HepG2 (cell line): ENCODE data around the gene MPP3. TPM values are rescaled to one million over a fixed set of nuclear protein-coding genes. Genes with fewer than 3 reads are reported as not detected.

Experiments
- DZIP1 ChIP-seq: sonication (generic); formaldehyde crosslinking; IDR thresholded peaks from 2 replicates; pipeline ENCODE4 v1.5.0; 2020; ENCODE audit warnings: mild to moderate bottlenecking, missing genetic modification reagents
- FOXK2 ChIP-seq: fragments of 450-650 bp; IDR thresholded peaks from 2 replicates; pipeline ENCODE4 v1.6.1; 2016
- FOXP4 ChIP-seq: sonication (generic); formaldehyde crosslinking; IDR thresholded peaks from 2 replicates; pipeline ENCODE4 v1.4.0; 2020; ENCODE audit warnings: missing genetic modification reagents
- HDAC1 ChIP-seq: sonication (generic); formaldehyde crosslinking; IDR thresholded peaks from 2 replicates; pipeline ENCODE4 v1.5.1; 2020; ENCODE audit warnings: mild to moderate bottlenecking, missing genetic modification reagents
- HOXA9 ChIP-seq: sonication (generic); formaldehyde crosslinking; IDR thresholded peaks from 2 replicates; pipeline ENCODE4 v1.8.1; 2022; ENCODE audit warnings: missing genetic modification reagents, mild to moderate bottlenecking, moderate library complexity, borderline replicate concordance
- JDP2 ChIP-seq: sonication (generic); formaldehyde crosslinking; IDR thresholded peaks from 2 replicates; pipeline ENCODE4 v1.8.1; 2022; ENCODE audit warnings: missing genetic modification reagents, borderline replicate concordance
- KDM1A ChIP-seq: IDR thresholded peaks from 2 replicates; pipeline ENCODE4 v1.6.1; 2016; ENCODE audit warnings: missing compliant biosample characterization
- MAX ChIP-seq: IDR thresholded peaks from 2 replicates; pipeline ENCODE4 v1.6.1; 2012; ENCODE audit warnings: inconsistent platforms
- MED8 ChIP-seq: sonication (generic); formaldehyde crosslinking; IDR thresholded peaks from 2 replicates; pipeline ENCODE4 v1.8.1; 2023; ENCODE audit warnings: mild to moderate bottlenecking, missing genetic modification reagents; ENCODE audit not compliant: insufficient replicate concordance
- MXD4 ChIP-seq: IDR thresholded peaks from 2 replicates; pipeline ENCODE4 v1.6.1; 2016; ENCODE audit warnings: mild to moderate bottlenecking, missing biosample characterization, missing genetic modification reagents
- NCOA2 ChIP-seq: sonication (generic); formaldehyde crosslinking; IDR thresholded peaks from 2 replicates; pipeline ENCODE4 v1.8.0; 2022; ENCODE audit warnings: inconsistent platforms
- TEAD3 ChIP-seq: optimal IDR thresholded peaks from 2 replicates; pipeline ENCODE3; 2016; ENCODE audit warnings: borderline replicate concordance
- ZFP36 ChIP-seq: fragments of 150-350 bp; IDR thresholded peaks from 2 replicates; pipeline ENCODE4 v1.6.1; 2018; ENCODE audit warnings: borderline replicate concordance, low read length, low read depth; ENCODE audit not compliant: partially characterized antibody
- ZFP62 ChIP-seq: sonication (generic); formaldehyde crosslinking; IDR thresholded peaks from 2 replicates; pipeline ENCODE4 v1.4.0; 2020; ENCODE audit warnings: missing genetic modification reagents
- ZNF256 ChIP-seq: sonication (generic); formaldehyde crosslinking; conservative IDR thresholded peaks from 2 replicates; pipeline ENCODE4 v1.4.0; 2020; ENCODE audit warnings: missing genetic modification reagents
- ZNF329 ChIP-seq: sonication (generic); formaldehyde crosslinking; IDR thresholded peaks from 2 replicates; pipeline ENCODE4 v1.9.0; 2021; ENCODE audit warnings: low read depth, mild to moderate bottlenecking, missing genetic modification reagents
- ZNF367 ChIP-seq: sonication (generic); formaldehyde crosslinking; IDR thresholded peaks from 2 replicates; pipeline ENCODE4 v1.4.0; 2020; ENCODE audit warnings: missing genetic modification reagents, borderline replicate concordance
- ZNF44 ChIP-seq: sonication (generic); formaldehyde crosslinking; IDR thresholded peaks from 2 replicates; pipeline ENCODE4 v1.5.1; 2020; ENCODE audit warnings: mild to moderate bottlenecking, missing genetic modification reagents
- ZNF546 ChIP-seq: sonication (generic); formaldehyde crosslinking; conservative IDR thresholded peaks from 2 replicates; pipeline ENCODE4 v1.8.1; 2023; ENCODE audit warnings: mild to moderate bottlenecking, missing genetic modification reagents
- ZNF652 ChIP-seq: IDR thresholded peaks from 2 replicates; pipeline ENCODE4 v1.6.1; 2016; ENCODE audit warnings: low read depth, borderline replicate concordance
- ZNF709 ChIP-seq: sonication (generic); formaldehyde crosslinking; IDR thresholded peaks from 2 replicates; pipeline ENCODE4 v1.5.0; 2020; ENCODE audit warnings: mild to moderate bottlenecking, missing genetic modification reagents
- ZNF782 ChIP-seq: sonication (generic); formaldehyde crosslinking; IDR thresholded peaks from 2 replicates; pipeline ENCODE4 v1.4.0; 2020; ENCODE audit warnings: missing genetic modification reagents, mild to moderate bottlenecking, borderline replicate concordance
- ZSCAN21 ChIP-seq: sonication (generic); formaldehyde crosslinking; IDR thresholded peaks from 2 replicates; pipeline ENCODE4 v1.8.0; 2022; ENCODE audit warnings: mild to moderate bottlenecking, missing genetic modification reagents, moderate library complexity, borderline replicate concordance
- ZZZ3 ChIP-seq: sonication (generic); formaldehyde crosslinking; IDR thresholded peaks from 2 replicates; pipeline ENCODE4 v1.4.0; 2020; ENCODE audit warnings: missing genetic modification reagents, mild to moderate bottlenecking, borderline replicate concordance
- polyA plus RNA-seq, 8 experiments: library from polyadenylated mRNA; depleted of rRNA in 3 of 8; stranded (reverse) in 7 of 8; unstranded in 1 of 8; fragments of >200 nt; fragmentation: Illumina TruSeq in 4 of 8; extraction: Trizol in 4 of 8; gene quantifications; 2 replicates each; pipeline versions ENCODE4 v1.2.1 to v1.2.3, GENCODE V29; 2011 to 2016; ENCODE audit warnings: low read depth in 4 of 8, missing spikeins in 1 of 8, mixed read lengths in 1 of 8; ENCODE audit not compliant: insufficient read depth in 1 of 8
- total RNA-seq, 5 experiments: library from RNA; depleted of rRNA; stranded (reverse); fragments of >200 nt; fragmentation: Illumina TruSeq; extraction: Trizol; gene quantifications; 2 replicates each; pipeline ENCODE4 v1.2.3, GENCODE V29; 2016; ENCODE audit warnings: low read depth in 1 of 5
- TF ChIP-seq, protein P1 (sequence below): sonication (generic); formaldehyde crosslinking; conservative IDR thresholded peaks from 2 replicates; pipeline ENCODE4 v1.4.0; 2020; ENCODE audit warnings: missing genetic modification reagents
- TF ChIP-seq, protein P2 (sequence below): sonication (generic); formaldehyde crosslinking; IDR thresholded peaks from 2 replicates; pipeline ENCODE4 v1.5.0; 2020; ENCODE audit warnings: missing genetic modification reagents

Gene MPP3
- total and polyA plus RNA-seq, 2 of the 13 experiments (the other 11 are each of a cell fraction or from before 2014, with no cell fraction given), result 0.91 to 1.8 TPM

- TF ChIP-seq JDP2 (no peak), FOXK2 (no peak), ZNF546 (CRISPR knock-in tag) (0 out of 2 replicates have a peak, but pooled peaks have one; percentile 36), DZIP1 (CRISPR knock-in tag) (peak; percentile 51; the same call in 1 of the 2 replicates), TEAD3 (CRISPR knock-in tag) (no peak), ZFP62 (no peak), HDAC1 (0 out of 2 replicates have a peak, but pooled peaks have one; percentile 52), MXD4 (CRISPR knock-in tag) (no peak), ZNF256 (no peak), FOXP4 (CRISPR knock-in tag) (no peak), MED8 (CRISPR knock-in tag) (no peak), MAX (peak; percentile 80), HOXA9 (CRISPR knock-in tag) (no peak), ZFP36 (no peak), ZSCAN21 (0 out of 2 replicates have a peak, but pooled peaks have one; percentile 31), ZNF329 (no peak; the same call in 1 of the 2 replicates), ZNF367 (CRISPR knock-in tag) (no peak), KDM1A (CRISPR knock-in tag) (no peak), ZZZ3 (CRISPR knock-in tag) (no peak), ZNF709 (CRISPR knock-in tag) (no peak), ZNF652 (no peak), ZNF44 (no peak), ZNF782 (CRISPR knock-in tag) (0 out of 2 replicates have a peak, but pooled peaks have one; percentile 45), NCOA2 (no peak)
- TF ChIP-seq, protein P1, sequence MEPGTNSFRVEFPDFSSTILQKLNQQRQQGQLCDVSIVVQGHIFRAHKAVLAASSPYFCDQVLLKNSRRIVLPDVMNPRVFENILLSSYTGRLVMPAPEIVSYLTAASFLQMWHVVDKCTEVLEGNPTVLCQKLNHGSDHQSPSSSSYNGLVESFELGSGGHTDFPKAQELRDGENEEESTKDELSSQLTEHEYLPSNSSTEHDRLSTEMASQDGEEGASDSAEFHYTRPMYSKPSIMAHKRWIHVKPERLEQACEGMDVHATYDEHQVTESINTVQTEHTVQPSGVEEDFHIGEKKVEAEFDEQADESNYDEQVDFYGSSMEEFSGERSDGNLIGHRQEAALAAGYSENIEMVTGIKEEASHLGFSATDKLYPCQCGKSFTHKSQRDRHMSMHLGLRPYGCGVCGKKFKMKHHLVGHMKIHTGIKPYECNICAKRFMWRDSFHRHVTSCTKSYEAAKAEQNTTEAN (CRISPR knock-in tag), result 0 out of 2 replicates have a peak, but pooled peaks have one; percentile 22
- TF ChIP-seq, protein P2, sequence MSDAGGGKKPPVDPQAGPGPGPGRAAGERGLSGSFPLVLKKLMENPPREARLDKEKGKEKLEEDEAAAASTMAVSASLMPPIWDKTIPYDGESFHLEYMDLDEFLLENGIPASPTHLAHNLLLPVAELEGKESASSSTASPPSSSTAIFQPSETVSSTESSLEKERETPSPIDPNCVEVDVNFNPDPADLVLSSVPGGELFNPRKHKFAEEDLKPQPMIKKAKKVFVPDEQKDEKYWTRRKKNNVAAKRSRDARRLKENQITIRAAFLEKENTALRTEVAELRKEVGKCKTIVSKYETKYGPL (CRISPR knock-in tag), result no peak
Observed at GRCh38 chr17:43755389-43755875, 77.5 kb downstream of the MPP3 start (continued).
